ENCODE results near the gene ARHGAP12. TPM values are rescaled to one million over a fixed set of nuclear protein-coding genes. Genes with fewer than 3 reads are reported as not detected.

ARHGAP12 gene
- total RNA-seq, 2 donors from 2014 or later: 4.5 to 5.3 TPM

- no peak overlapping the region for H3K4me3 Mint-ChIP-seq
- H3K27me3 Mint-ChIP-seq: no peaks in the 10 kb centered on the region
- H3K27ac Mint-ChIP-seq: no peak overlapping the region
- peaks cover 7% of the 10 kb centered on the region for H3K36me3 Mint-ChIP-seq
- H3K9me3 Mint-ChIP-seq: peaks cover 6% of the 10 kb centered on the region
- DNase-seq (ENCODE audit: low spot score) (no peak), ATAC-seq (no peak)
- peaks cover 5% of the 10 kb centered on the region in 2 donors for H3K4me1 Mint-ChIP-seq (ENCODE audit: low read depth in 2 of 2)
These were observed 27.7 kb upstream of the ARHGAP12 start for GRCh38 chr10:31956200-31956946.

- no peak overlapping the region for H3K27ac Mint-ChIP-seq
- H3K9me3 Mint-ChIP-seq: peaks cover 6% of the 10 kb centered on the region
- ATAC-seq (no peak), DNase-seq (ENCODE audit: low spot score) (no peak)
- H3K4me1 Mint-ChIP-seq (ENCODE audit: low read depth in 2 of 2): peaks cover 0 to 3% of the 10 kb centered on the region in 2 donors
- no peak overlapping the region for H3K4me3 Mint-ChIP-seq
- H3K36me3 Mint-ChIP-seq: peaks cover 7% of the 10 kb centered on the region
- H3K27me3 Mint-ChIP-seq: no peaks in the 10 kb centered on the region
These were observed 26.0 kb upstream of the ARHGAP12 start for GRCh38 chr10:31954410-31955191.

GRCh38 chr10:31953480-31953879, 24.8 kb upstream of the ARHGAP12 start:
- no peak for ATAC-seq
- H3K27me3 Mint-ChIP-seq: no peaks in the 10 kb centered on the region
- no peak overlapping the region for H3K27ac Mint-ChIP-seq
- peaks cover 0 to 3% of the 10 kb centered on the region in 2 donors for H3K4me1 Mint-ChIP-seq (ENCODE audit: low read depth in 2 of 2)
- peaks cover 7% of the 10 kb centered on the region for H3K36me3 Mint-ChIP-seq
- no peak for DNase-seq (ENCODE audit: low spot score)
- peaks cover 6% of the 10 kb centered on the region for H3K9me3 Mint-ChIP-seq
- H3K4me3 Mint-ChIP-seq: no peak overlapping the region

GRCh38 chr10:31953080-31953479, 24.4 kb upstream of the ARHGAP12 start:
- ATAC-seq (no peak), DNase-seq (ENCODE audit: low spot score) (no peak)
- no peak overlapping the region for H3K27ac Mint-ChIP-seq
- H3K4me1 Mint-ChIP-seq (ENCODE audit: low read depth in 2 of 2): peaks cover 0 to 3% of the 10 kb centered on the region in 2 donors
- H3K36me3 Mint-ChIP-seq: peaks cover 7% of the 10 kb centered on the region
- no peak overlapping the region for H3K4me3 Mint-ChIP-seq
- H3K9me3 Mint-ChIP-seq: peaks cover 6% of the 10 kb centered on the region
- no peaks in the 10 kb centered on the region for H3K27me3 Mint-ChIP-seq

GRCh38 chr10:31952066-31952465, 23.4 kb upstream of the ARHGAP12 start:
- no peak for ATAC-seq

GRCh38 chr10:31949266-31949665, 20.6 kb upstream of the ARHGAP12 start:
- no peak for DNase-seq (ENCODE audit: low spot score)
- ATAC-seq: peak; percentile 76 to 90
- no peaks in the 10 kb centered on the region for H3K27me3 Mint-ChIP-seq
- H3K36me3 Mint-ChIP-seq: peaks cover 2% of the 10 kb centered on the region
- peaks cover 1% of the 10 kb centered on the region for H3K9me3 Mint-ChIP-seq
- H3K4me1 Mint-ChIP-seq (ENCODE audit: low read depth in 2 of 2): peaks cover 0 to 3% of the 10 kb centered on the region in 2 donors
- no peak overlapping the region for H3K27ac Mint-ChIP-seq
- H3K4me3 Mint-ChIP-seq: no peak overlapping the region

More at GRCh38 chr10:31952066-31952465, 23.4 kb upstream of the ARHGAP12 start:
- H3K27ac Mint-ChIP-seq: no peak overlapping the region
- H3K27me3 Mint-ChIP-seq: no peaks in the 10 kb centered on the region
- H3K9me3 Mint-ChIP-seq: peaks cover 6% of the 10 kb centered on the region
- peaks cover 7% of the 10 kb centered on the region for H3K36me3 Mint-ChIP-seq
- H3K4me3 Mint-ChIP-seq: no peak overlapping the region
- peaks cover 0 to 3% of the 10 kb centered on the region in 2 donors for H3K4me1 Mint-ChIP-seq (ENCODE audit: low read depth in 2 of 2)
- DNase-seq (ENCODE audit: low spot score): no peak

GRCh38 chr10:31948021-31948420, 19.4 kb upstream of the ARHGAP12 start:
- Mint-ChIP-seq H3K27me3 (no peaks in the 10 kb centered on the region), H3K36me3 (no peaks in the 10 kb centered on the region), H3K4me1 (ENCODE audit: low read depth in 2 of 2) (peaks cover 0 to 3% of the 10 kb centered on the region in 2 donors), H3K9me3 (no peaks in the 10 kb centered on the region), H3K4me3 (no peak overlapping the region), H3K27ac (no peak overlapping the region)
- DNase-seq (ENCODE audit: low spot score) (no peak), ATAC-seq (no peak)

DNA sequence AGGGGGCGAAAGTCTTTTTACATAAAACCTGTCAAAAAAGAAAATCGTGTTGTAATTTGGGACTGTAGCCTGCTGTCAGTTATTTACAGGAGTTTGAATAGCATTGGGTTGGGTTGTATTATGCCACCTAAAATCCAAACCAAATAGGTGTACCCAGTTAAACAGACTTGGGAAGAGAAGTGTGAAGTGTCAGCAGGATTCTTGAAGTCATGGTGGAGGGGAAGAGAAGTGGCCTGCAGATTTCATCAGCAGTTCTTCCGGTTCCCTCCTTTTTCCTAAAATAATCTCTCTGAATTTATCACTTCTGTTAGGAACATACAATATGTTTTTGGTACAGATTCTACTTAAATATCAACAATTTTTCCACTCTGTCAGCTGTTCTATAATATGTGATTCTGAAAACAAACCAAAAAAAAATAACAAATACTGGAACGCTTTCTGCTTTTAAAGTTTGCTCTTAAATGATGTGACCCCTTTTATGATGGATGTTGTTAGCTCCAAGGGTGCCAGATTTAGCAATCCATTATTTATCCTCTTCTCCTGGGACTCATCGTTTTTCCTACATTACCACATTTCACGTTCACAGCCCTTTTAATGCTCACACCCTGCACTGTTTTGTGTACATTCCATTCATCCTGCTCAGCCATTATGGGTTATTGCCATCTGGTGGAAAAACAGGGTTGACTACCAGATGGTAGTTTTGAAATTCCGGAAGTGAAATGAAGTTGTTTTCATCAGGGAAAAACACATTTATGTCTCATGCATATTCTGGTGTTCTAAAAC, 18.7 kb upstream of the ARHGAP12 start:
- no peak for DNase-seq (ENCODE audit: low spot score)
- peaks cover 0 to 3% of the 10 kb centered on the region in 2 donors for H3K4me1 Mint-ChIP-seq (ENCODE audit: low read depth in 2 of 2)
- no peaks in the 10 kb centered on the region for H3K36me3 Mint-ChIP-seq
- no peak for ATAC-seq
- H3K9me3 Mint-ChIP-seq: no peaks in the 10 kb centered on the region
- H3K4me3 Mint-ChIP-seq: no peak overlapping the region
- H3K27me3 Mint-ChIP-seq: no peaks in the 10 kb centered on the region
- H3K27ac Mint-ChIP-seq: no peak overlapping the region

- Mint-ChIP-seq H3K4me3 (no peak overlapping the region), H3K27me3 (no peaks in the 10 kb centered on the region), H3K27ac (no peak overlapping the region), H3K9me3 (no peaks in the 10 kb centered on the region), H3K4me1 (ENCODE audit: low read depth in 2 of 2) (no peaks in the 10 kb centered on the region), H3K36me3 (no peaks in the 10 kb centered on the region)
- no peak for ATAC-seq
- no peak for DNase-seq (ENCODE audit: low spot score)
These were observed 16.8 kb upstream of the ARHGAP12 start for GRCh38 chr10:31945392-31945791.

GRCh38 chr10:31944071-31944433, 15.4 kb upstream of the ARHGAP12 start:
- no peak overlapping the region for H3K27ac Mint-ChIP-seq
- H3K9me3 Mint-ChIP-seq: no peaks in the 10 kb centered on the region
- no peak overlapping the region for H3K4me3 Mint-ChIP-seq
- no peaks in the 10 kb centered on the region for H3K27me3 Mint-ChIP-seq
- no peaks in the 10 kb centered on the region for H3K36me3 Mint-ChIP-seq
- H3K4me1 Mint-ChIP-seq (ENCODE audit: low read depth in 2 of 2): no peaks in the 10 kb centered on the region
- ATAC-seq: no peak
- no peak for DNase-seq (ENCODE audit: low spot score)

- H3K4me1 Mint-ChIP-seq (ENCODE audit: low read depth in 2 of 2): no peaks in the 10 kb centered on the region
- H3K9me3 Mint-ChIP-seq: no peaks in the 10 kb centered on the region
- no peaks in the 10 kb centered on the region for H3K36me3 Mint-ChIP-seq
- no peak overlapping the region for H3K27ac Mint-ChIP-seq
- H3K27me3 Mint-ChIP-seq: no peaks in the 10 kb centered on the region
- DNase-seq (ENCODE audit: low spot score) (no peak), ATAC-seq (no peak)
- H3K4me3 Mint-ChIP-seq: no peak overlapping the region
These were observed 14.3 kb upstream of the ARHGAP12 start for GRCh38 chr10:31942892-31943291.

DNA sequence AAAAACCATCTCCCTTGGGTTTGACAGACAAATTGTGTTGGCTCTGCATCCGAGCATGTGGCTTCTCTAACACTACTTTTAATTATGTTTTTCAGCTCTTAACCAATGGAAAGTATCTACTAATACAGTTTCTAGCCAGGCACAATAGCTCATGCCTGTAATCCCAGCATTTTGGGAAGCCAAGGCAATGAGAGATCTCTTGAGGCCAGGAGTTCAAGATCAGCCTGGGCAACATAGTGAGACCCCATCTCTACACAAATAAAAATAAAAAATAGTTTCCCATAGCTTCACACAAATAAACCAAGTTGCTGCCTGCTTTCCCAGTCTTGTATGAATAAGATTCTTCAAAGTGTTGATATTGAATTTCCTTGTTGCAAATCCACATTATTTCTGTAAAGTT, 13.8 kb upstream of the ARHGAP12 start:
- Mint-ChIP-seq H3K36me3 (no peaks in the 10 kb centered on the region), H3K27me3 (no peaks in the 10 kb centered on the region), H3K4me1 (ENCODE audit: low read depth in 2 of 2) (no peaks in the 10 kb centered on the region), H3K4me3 (no peak overlapping the region), H3K9me3 (no peaks in the 10 kb centered on the region), H3K27ac (no peak overlapping the region)
- DNase-seq (ENCODE audit: low spot score) (no peak), ATAC-seq (no peak)

- no peak for ATAC-seq
- Mint-ChIP-seq H3K9me3 (no peaks in the 10 kb centered on the region), H3K4me1 (ENCODE audit: low read depth in 2 of 2) (no peaks in the 10 kb centered on the region), H3K27me3 (no peaks in the 10 kb centered on the region), H3K27ac (no peak overlapping the region), H3K4me3 (no peak overlapping the region), H3K36me3 (no peaks in the 10 kb centered on the region)
- no peak for DNase-seq (ENCODE audit: low spot score)
These were observed 12.4 kb upstream of the ARHGAP12 start for GRCh38 chr10:31940839-31941653.

All from natural killer cell treated with Interleukin-12 subunit alpha and Interleukin-12 subunit beta and Interleukin-15 and Interleukin-18, amount 100 ng/mL, for 72 hours (primary cell).